Suprapubic skin (tissue), 3 donors: ENCODE measurements around the gene SCUBE2.

Source experiments
- POLR2A ChIP-seq, 2 donors: fragments of 450-650 bp; IDR thresholded peaks; one replicate each; pipeline ENCODE4 v1.6.1; 2017; ENCODE audit warnings: antibody characterized with exemption in 2 of 2, mild to moderate bottlenecking in 2 of 2, moderate library complexity in 2 of 2
- TF ChIP-seq, protein P1 (sequence below), 2 donors: fragments of 200-600 bp in 1 of 2; fragments of 450-650 bp in 1 of 2; sonication (generic) in 1 of 2; IDR thresholded peaks; one replicate each; pipeline ENCODE4 v1.5.1; 2016 to 2019; ENCODE audit warnings: antibody characterized with exemption in 2 of 2, mild to moderate bottlenecking in 1 of 2, moderate library complexity in 1 of 2

GRCh38 chr11:9047964-9048523 is 43.4 kb downstream of the SCUBE2 start:
- no peak for TF ChIP-seq POLR2A (IDR thresholded peaks at IDR 0.05)
- TF ChIP-seq, protein P1, sequence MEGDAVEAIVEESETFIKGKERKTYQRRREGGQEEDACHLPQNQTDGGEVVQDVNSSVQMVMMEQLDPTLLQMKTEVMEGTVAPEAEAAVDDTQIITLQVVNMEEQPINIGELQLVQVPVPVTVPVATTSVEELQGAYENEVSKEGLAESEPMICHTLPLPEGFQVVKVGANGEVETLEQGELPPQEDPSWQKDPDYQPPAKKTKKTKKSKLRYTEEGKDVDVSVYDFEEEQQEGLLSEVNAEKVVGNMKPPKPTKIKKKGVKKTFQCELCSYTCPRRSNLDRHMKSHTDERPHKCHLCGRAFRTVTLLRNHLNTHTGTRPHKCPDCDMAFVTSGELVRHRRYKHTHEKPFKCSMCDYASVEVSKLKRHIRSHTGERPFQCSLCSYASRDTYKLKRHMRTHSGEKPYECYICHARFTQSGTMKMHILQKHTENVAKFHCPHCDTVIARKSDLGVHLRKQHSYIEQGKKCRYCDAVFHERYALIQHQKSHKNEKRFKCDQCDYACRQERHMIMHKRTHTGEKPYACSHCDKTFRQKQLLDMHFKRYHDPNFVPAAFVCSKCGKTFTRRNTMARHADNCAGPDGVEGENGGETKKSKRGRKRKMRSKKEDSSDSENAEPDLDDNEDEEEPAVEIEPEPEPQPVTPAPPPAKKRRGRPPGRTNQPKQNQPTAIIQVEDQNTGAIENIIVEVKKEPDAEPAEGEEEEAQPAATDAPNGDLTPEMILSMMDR (IDR thresholded peaks at IDR 0.05): no peak
